ENCODE data around the gene SLC12A7. TPM values are rescaled to one million over a fixed set of nuclear protein-coding genes. Genes with fewer than 3 reads are reported as not detected.

Gene SLC12A7
- total RNA-seq, 1 donor from 2014 or later, result 30.5 TPM

GRCh38 chr5:1121891-1122290 is 10.0 kb upstream of the SLC12A7 start:
- Histone ChIP-seq H2AFZ (ENCODE audit: low read depth, low read length) (no peak overlapping the region), H3K79me2 (ENCODE audit: insufficient read depth, low read length) (no peaks in the 10 kb centered on the region), H3K4me1 (ENCODE audit: insufficient read depth, low read length) (no peaks in the 10 kb centered on the region), H4K20me1 (ENCODE audit: insufficient read depth, low read length) (no peaks in the 10 kb centered on the region), H3K27me3 (ENCODE audit: insufficient read depth, low read length) (peaks cover 10% of the 10 kb centered on the region), H3K9ac (ENCODE audit: low read length) (no peak overlapping the region), H3K9me3 (ENCODE audit: insufficient read depth, low read depth, low read length) (no peaks in the 10 kb centered on the region), H3K4me2 (ENCODE audit: low read length) (no peak overlapping the region), H3K4me3 (ENCODE audit: insufficient read depth, low read depth, low read length) (no peak overlapping the region), H3K36me3 (ENCODE audit: insufficient read depth, low read length) (no peaks in the 10 kb centered on the region), H3K27ac (ENCODE audit: low read depth, low read length) (no peak overlapping the region)
- no peak for TF ChIP-seq EZH2 (IDR thresholded peaks at IDR 0.05; ENCODE audit: insufficient read depth, low read length)
- TF ChIP-seq CTCF (IDR thresholded peaks at IDR 0.05; ENCODE audit: insufficient read depth, low read depth, low read length), result no peak
- no peak overlapping the region for H3K4me3 Mint-ChIP-seq (ENCODE audit: unreplicated experiment)
- DNase-seq (ENCODE audit: low read depth) (no peak), FAIRE-seq (no peak)
- H3K36me3 Mint-ChIP-seq (ENCODE audit: low read depth, unreplicated experiment), result no peaks in the 10 kb centered on the region
- H3K4me1 Mint-ChIP-seq (ENCODE audit: low read depth, unreplicated experiment), result peaks cover 31% of the 10 kb centered on the region
- H3K27me3 Mint-ChIP-seq (ENCODE audit: low read depth, unreplicated experiment), result peaks cover 20% of the 10 kb centered on the region
- no peaks in the 10 kb centered on the region for H3K9me3 Mint-ChIP-seq (ENCODE audit: unreplicated experiment)
- no peak overlapping the region for H3K27ac Mint-ChIP-seq (ENCODE audit: unreplicated experiment)

GRCh38 chr5:1121044-1121443 is 9.2 kb upstream of the SLC12A7 start:
- H3K27me3 ChIP-seq (ENCODE audit: insufficient read depth, low read length), result peaks cover 7% of the 10 kb centered on the region
- Mint-ChIP-seq H3K9me3 (ENCODE audit: unreplicated experiment) (no peaks in the 10 kb centered on the region), H3K27me3 (ENCODE audit: low read depth, unreplicated experiment) (peaks cover 20% of the 10 kb centered on the region), H3K36me3 (ENCODE audit: low read depth, unreplicated experiment) (no peaks in the 10 kb centered on the region), H3K4me3 (ENCODE audit: unreplicated experiment) (no peak overlapping the region), H3K27ac (ENCODE audit: unreplicated experiment) (no peak overlapping the region), H3K4me1 (ENCODE audit: low read depth, unreplicated experiment) (peaks cover 26% of the 10 kb centered on the region)
- H4K20me1 ChIP-seq (ENCODE audit: insufficient read depth, low read length), result no peaks in the 10 kb centered on the region
- no peak overlapping the region for H2AFZ ChIP-seq (ENCODE audit: low read depth, low read length)
- H3K4me2 ChIP-seq (ENCODE audit: low read length), result no peak overlapping the region
- TF ChIP-seq EZH2 (IDR thresholded peaks at IDR 0.05; ENCODE audit: insufficient read depth, low read length), result no peak
- no peak for TF ChIP-seq CTCF (IDR thresholded peaks at IDR 0.05; ENCODE audit: insufficient read depth, low read depth, low read length)
- H3K9ac ChIP-seq (ENCODE audit: low read length), result no peak overlapping the region
- no peaks in the 10 kb centered on the region for H3K79me2 ChIP-seq (ENCODE audit: insufficient read depth, low read length)
- no peak overlapping the region for H3K27ac ChIP-seq (ENCODE audit: low read depth, low read length)
- no peaks in the 10 kb centered on the region for H3K36me3 ChIP-seq (ENCODE audit: insufficient read depth, low read length)
- no peak overlapping the region for H3K4me3 ChIP-seq (ENCODE audit: insufficient read depth, low read depth, low read length)
- no peaks in the 10 kb centered on the region for H3K9me3 ChIP-seq (ENCODE audit: insufficient read depth, low read depth, low read length)
- DNase-seq (ENCODE audit: low read depth) (no peak), FAIRE-seq (no peak)
- H3K4me1 ChIP-seq (ENCODE audit: insufficient read depth, low read length), result no peaks in the 10 kb centered on the region

DNA sequence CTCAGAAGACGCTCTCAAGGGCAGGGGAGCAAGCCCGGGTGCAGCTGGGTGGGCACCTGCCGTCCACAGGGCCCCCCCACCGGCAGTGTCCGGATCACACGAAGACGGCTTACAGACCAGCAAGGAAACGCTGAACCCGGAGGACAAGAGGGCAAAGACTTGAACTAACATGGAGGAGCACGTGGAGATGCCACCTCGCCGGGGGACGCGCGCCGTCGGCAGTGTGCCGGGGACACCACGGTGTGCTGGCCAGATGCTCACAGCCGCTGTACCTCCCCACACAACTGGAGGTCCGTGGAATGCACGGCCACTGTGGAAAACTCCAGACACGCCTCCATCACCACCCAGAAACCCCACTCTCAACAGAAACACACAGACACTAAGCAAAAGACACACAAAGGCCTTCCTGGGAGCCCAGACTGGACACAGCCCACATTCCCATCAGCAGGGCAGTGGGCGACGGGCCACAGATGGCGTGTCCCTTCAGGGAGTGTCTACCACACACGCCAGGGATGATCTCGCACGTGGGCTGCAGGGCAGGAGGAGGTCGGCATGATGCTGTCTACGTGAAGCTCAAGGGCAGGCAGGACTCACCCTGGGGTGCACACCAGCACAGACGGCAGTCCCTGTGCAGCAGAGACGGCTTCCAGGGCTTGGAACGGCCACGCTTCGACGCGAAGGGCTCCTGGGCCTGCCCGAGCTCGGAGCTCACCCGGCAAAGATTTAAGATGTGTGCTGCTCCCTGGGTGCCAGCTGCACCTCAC is 8.6 kb upstream of the SLC12A7 start:
- H3K9me3 Mint-ChIP-seq (ENCODE audit: unreplicated experiment), result no peaks in the 10 kb centered on the region
- H3K4me3 ChIP-seq (ENCODE audit: insufficient read depth, low read depth, low read length), result no peak overlapping the region
- H2AFZ ChIP-seq (ENCODE audit: low read depth, low read length), result no peak overlapping the region
- H4K20me1 ChIP-seq (ENCODE audit: insufficient read depth, low read length), result no peaks in the 10 kb centered on the region
- peaks cover 7% of the 10 kb centered on the region for H3K27me3 ChIP-seq (ENCODE audit: insufficient read depth, low read length)
- no peaks in the 10 kb centered on the region for H3K36me3 Mint-ChIP-seq (ENCODE audit: low read depth, unreplicated experiment)
- H3K27ac ChIP-seq (ENCODE audit: low read depth, low read length), result no peak overlapping the region
- H3K4me3 Mint-ChIP-seq (ENCODE audit: unreplicated experiment), result no peak overlapping the region
- H3K36me3 ChIP-seq (ENCODE audit: insufficient read depth, low read length), result no peaks in the 10 kb centered on the region
- no peaks in the 10 kb centered on the region for H3K79me2 ChIP-seq (ENCODE audit: insufficient read depth, low read length)
- H3K4me2 ChIP-seq (ENCODE audit: low read length), result no peak overlapping the region
- H3K4me1 ChIP-seq (ENCODE audit: insufficient read depth, low read length), result no peaks in the 10 kb centered on the region
- no peak overlapping the region for H3K9ac ChIP-seq (ENCODE audit: low read length)
- peaks cover 26% of the 10 kb centered on the region for H3K4me1 Mint-ChIP-seq (ENCODE audit: low read depth, unreplicated experiment)
- FAIRE-seq (no peak), DNase-seq (ENCODE audit: low read depth) (no peak)
- TF ChIP-seq CTCF (IDR thresholded peaks at IDR 0.05; ENCODE audit: insufficient read depth, low read depth, low read length) (no peak), EZH2 (IDR thresholded peaks at IDR 0.05; ENCODE audit: insufficient read depth, low read length) (no peak)
- H3K27ac Mint-ChIP-seq (ENCODE audit: unreplicated experiment), result no peak overlapping the region
- H3K9me3 ChIP-seq (ENCODE audit: insufficient read depth, low read depth, low read length), result no peaks in the 10 kb centered on the region
- peaks cover 20% of the 10 kb centered on the region for H3K27me3 Mint-ChIP-seq (ENCODE audit: low read depth, unreplicated experiment)

All from astrocyte (in vitro differentiated cells and primary cell).